ENCODE measurements around the gene METTL4. TPM values are rescaled to one million over a fixed set of nuclear protein-coding genes. Genes with fewer than 3 reads are reported as not detected.

METTL4 gene
- total and polyA plus RNA-seq, 7 donors = 4.2 to 9.6 (median 5.8) TPM

DNA sequence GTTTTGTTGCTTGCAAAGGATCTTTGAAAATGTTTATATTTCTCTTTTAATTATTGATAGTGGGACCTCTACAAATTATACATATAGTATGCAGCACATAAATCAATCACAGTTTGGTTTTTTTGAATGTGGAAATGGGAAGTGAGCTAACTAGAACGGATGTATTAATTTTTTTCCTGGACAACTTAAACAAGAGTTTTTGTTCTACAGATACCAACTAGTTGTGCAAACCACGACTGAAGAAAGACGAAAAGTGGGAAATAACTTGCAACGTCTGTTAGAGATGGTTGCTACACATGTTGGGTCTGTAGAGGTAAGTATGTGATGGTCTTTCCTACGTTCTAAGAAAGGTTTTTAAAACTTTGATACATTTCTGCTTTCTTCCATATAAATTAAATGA, 39.2 kb upstream of the METTL4 start:
- TF ChIP-seq, protein P1, sequence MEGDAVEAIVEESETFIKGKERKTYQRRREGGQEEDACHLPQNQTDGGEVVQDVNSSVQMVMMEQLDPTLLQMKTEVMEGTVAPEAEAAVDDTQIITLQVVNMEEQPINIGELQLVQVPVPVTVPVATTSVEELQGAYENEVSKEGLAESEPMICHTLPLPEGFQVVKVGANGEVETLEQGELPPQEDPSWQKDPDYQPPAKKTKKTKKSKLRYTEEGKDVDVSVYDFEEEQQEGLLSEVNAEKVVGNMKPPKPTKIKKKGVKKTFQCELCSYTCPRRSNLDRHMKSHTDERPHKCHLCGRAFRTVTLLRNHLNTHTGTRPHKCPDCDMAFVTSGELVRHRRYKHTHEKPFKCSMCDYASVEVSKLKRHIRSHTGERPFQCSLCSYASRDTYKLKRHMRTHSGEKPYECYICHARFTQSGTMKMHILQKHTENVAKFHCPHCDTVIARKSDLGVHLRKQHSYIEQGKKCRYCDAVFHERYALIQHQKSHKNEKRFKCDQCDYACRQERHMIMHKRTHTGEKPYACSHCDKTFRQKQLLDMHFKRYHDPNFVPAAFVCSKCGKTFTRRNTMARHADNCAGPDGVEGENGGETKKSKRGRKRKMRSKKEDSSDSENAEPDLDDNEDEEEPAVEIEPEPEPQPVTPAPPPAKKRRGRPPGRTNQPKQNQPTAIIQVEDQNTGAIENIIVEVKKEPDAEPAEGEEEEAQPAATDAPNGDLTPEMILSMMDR (IDR thresholded peaks at IDR 0.05) = no peak
- TF ChIP-seq EP300 (IDR thresholded peaks at IDR 0.05) = no peak
- no peak for TF ChIP-seq POLR2A (IDR thresholded peaks at IDR 0.05)
- TF ChIP-seq POLR2AphosphoS5 (IDR thresholded peaks at IDR 0.05) = no peak
- no peaks in the 10 kb centered on the region for H3K9me3 ChIP-seq
- intact Hi-C loops (cut with DNase I) = no loop called here
- H3K36me3 ChIP-seq = no peaks in the 10 kb centered on the region
- no peaks in the 10 kb centered on the region for H3K27me3 ChIP-seq
- H3K4me1 ChIP-seq = no peaks in the 10 kb centered on the region
- 85 to 93% methylated on average over 5 of the region's 5 CpGs for WGBS, 2 donors
- no peak overlapping the region for H3K27ac ChIP-seq
- DNase-seq = no peak
- H3K4me3 ChIP-seq = no peak overlapping the region

- WGBS, 2 donors = 96 to 97% methylated on average over 2 of the region's 2 CpGs
- no peaks in the 10 kb centered on the region for H3K4me1 ChIP-seq
- TF ChIP-seq, protein P1 (IDR thresholded peaks at IDR 0.05) = no peak
- no peak for TF ChIP-seq EP300 (IDR thresholded peaks at IDR 0.05)
- no peak for TF ChIP-seq POLR2A (IDR thresholded peaks at IDR 0.05)
- no peak for TF ChIP-seq POLR2AphosphoS5 (IDR thresholded peaks at IDR 0.05)
Observed at GRCh38 chr18:2609604-2610003, 38.3 kb upstream of the METTL4 start.

DNA sequence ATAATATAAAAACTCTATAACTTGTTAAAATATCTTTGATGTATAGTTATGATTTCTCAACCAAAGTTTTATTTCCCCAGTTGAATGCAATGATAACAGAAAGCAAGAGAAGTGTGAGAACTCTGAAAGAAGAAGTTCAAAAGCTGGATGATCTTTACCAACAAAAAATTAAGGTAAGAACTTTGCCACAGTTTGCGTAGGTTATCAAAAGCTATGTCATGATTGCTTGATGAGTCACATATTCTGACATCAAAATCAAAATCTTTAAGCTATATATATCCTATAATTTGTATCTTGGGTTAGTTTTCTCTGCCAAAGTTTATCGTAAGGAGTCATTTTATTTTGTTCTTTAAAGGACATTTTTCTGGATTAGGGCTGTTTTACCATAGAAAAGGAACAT, 35.0 kb upstream of the METTL4 start:
- DNase-seq = no peak
- H3K36me3 ChIP-seq = no peaks in the 10 kb centered on the region
- no peaks in the 10 kb centered on the region for H3K9me3 ChIP-seq
- H3K4me3 ChIP-seq = no peak overlapping the region
- WGBS, 2 donors = 53 to 59% methylated on average over 2 of the region's 2 CpGs
- no peaks in the 10 kb centered on the region for H3K4me1 ChIP-seq
- TF ChIP-seq, protein P1 (IDR thresholded peaks at IDR 0.05) = no peak
- TF ChIP-seq EP300 (IDR thresholded peaks at IDR 0.05) (no peak), POLR2A (IDR thresholded peaks at IDR 0.05) (no peak), POLR2AphosphoS5 (IDR thresholded peaks at IDR 0.05) (no peak)
- no peaks in the 10 kb centered on the region for H3K27me3 ChIP-seq
- intact Hi-C loops (cut with DNase I) = no loop called here
- no peak overlapping the region for H3K27ac ChIP-seq

More at GRCh38 chr18:2609604-2610003, 38.3 kb upstream of the METTL4 start:
- no peak for DNase-seq
- no peaks in the 10 kb centered on the region for H3K36me3 ChIP-seq
- no peak overlapping the region for H3K27ac ChIP-seq
- intact Hi-C loops (cut with DNase I) = no loop called here
- H3K9me3 ChIP-seq = no peaks in the 10 kb centered on the region
- H3K27me3 ChIP-seq = no peaks in the 10 kb centered on the region
- H3K4me3 ChIP-seq = no peak overlapping the region

- H3K9me3 ChIP-seq = no peaks in the 10 kb centered on the region
- H3K4me1 ChIP-seq = no peaks in the 10 kb centered on the region
- H3K27me3 ChIP-seq = no peaks in the 10 kb centered on the region
- intact Hi-C loops (cut with DNase I) = no loop called here
- no peak for DNase-seq
- TF ChIP-seq, protein P1 (IDR thresholded peaks at IDR 0.05) = no peak
- TF ChIP-seq EP300 (IDR thresholded peaks at IDR 0.05) = no peak
- TF ChIP-seq POLR2AphosphoS5 (IDR thresholded peaks at IDR 0.05) = no peak
- no peak for TF ChIP-seq POLR2A (IDR thresholded peaks at IDR 0.05)
- no peak overlapping the region for H3K27ac ChIP-seq
- no peaks in the 10 kb centered on the region for H3K36me3 ChIP-seq
- no peak overlapping the region for H3K4me3 ChIP-seq
Observed at GRCh38 chr18:2602844-2603243, 31.5 kb upstream of the METTL4 start.

GRCh38 chr18:2597639-2598038, 26.3 kb upstream of the METTL4 start:
- Histone ChIP-seq H3K9me3 (no peaks in the 10 kb centered on the region), H3K27ac (no peak overlapping the region), H3K4me3 (no peak overlapping the region), H3K36me3 (no peaks in the 10 kb centered on the region), H3K27me3 (no peaks in the 10 kb centered on the region), H3K4me1 (no peaks in the 10 kb centered on the region)
- DNase-seq = no peak
- WGBS, 2 donors = 88 to 94% methylated on average over 5 of the region's 5 CpGs
- intact Hi-C loops (cut with DNase I) = no loop called here
- TF ChIP-seq POLR2AphosphoS5 (IDR thresholded peaks at IDR 0.05) = no peak
- TF ChIP-seq, protein P1 (IDR thresholded peaks at IDR 0.05) = no peak
- no peak for TF ChIP-seq EP300 (IDR thresholded peaks at IDR 0.05)
- no peak for TF ChIP-seq POLR2A (IDR thresholded peaks at IDR 0.05)
